Ovary (tissue), 3 donors: ENCODE results near the gene COL5A1.

Experiments used
- CTCF ChIP-seq, 3 donors: fragments of 450-650 bp in 2 of 3; fragments of 200-600 bp in 1 of 3; IDR thresholded peaks; one replicate each; pipeline versions ENCODE4 v1.5.1 to v1.8.0; 2016 to 2022; ENCODE audit warnings: antibody characterized with exemption in 3 of 3, mild to moderate bottlenecking in 1 of 3
- EP300 ChIP-seq: sonication (generic); formaldehyde crosslinking; IDR thresholded peaks from one replicate; pipeline ENCODE4 v1.6.1; 2017; ENCODE audit warnings: antibody characterized with exemption
- donor health status: DM: no; HTN: no; CAD: no.

GRCh38 chr9:134731497-134732391 lies 90.1 kb downstream of the COL5A1 start:
- TF ChIP-seq CTCF (IDR thresholded peaks at IDR 0.05), result no peak
- no peak for TF ChIP-seq EP300
